IMR-90 (cell line): Measurements from ENCODE around the gene EGFL7.

Experiments
- CTCF ChIP-seq: conservative IDR thresholded peaks from 2 replicates; pipeline ENCODE4 v1.5.1; 2012; ENCODE audit warnings: mild to moderate bottlenecking, low read depth, low read length, improper control_type of control experiment
- MAFK ChIP-seq: IDR thresholded peaks from 2 replicates; pipeline ENCODE4 v1.6.1; 2012; ENCODE audit warnings: low read depth, low read length, improper control_type of control experiment
- MAZ ChIP-seq: IDR thresholded peaks from 2 replicates; pipeline ENCODE4 v1.6.1; 2012; ENCODE audit warnings: low read depth, mild to moderate bottlenecking, low read length, improper control_type of control experiment, moderate library complexity, borderline replicate concordance
- POLR2A ChIP-seq: IDR thresholded peaks from 2 replicates; pipeline ENCODE4 v1.6.1; 2012; ENCODE audit warnings: mild to moderate bottlenecking, low read depth, low read length
- RAD21 ChIP-seq: IDR thresholded peaks from 2 replicates; pipeline ENCODE4 v1.6.1; 2012; ENCODE audit warnings: low read length, improper control_type of control experiment
- RCOR1 ChIP-seq: IDR thresholded peaks from 2 replicates; pipeline ENCODE4 v1.6.1; 2012; ENCODE audit warnings: mild to moderate bottlenecking, low read length, improper control_type of control experiment; ENCODE audit not compliant: insufficient replicate concordance
- SMC3 ChIP-seq: fragments of 150-350 bp; IDR thresholded peaks from 2 replicates; pipeline ENCODE4 v1.6.1; 2016; ENCODE audit warnings: low read depth, mild to moderate bottlenecking, antibody characterized with exemption, low read length, moderate library complexity

GRCh38 chr9:136621019-136621733 is 41.5 kb upstream of the EGFL7 start:
- TF ChIP-seq CTCF (no peak), RCOR1 (no peak), POLR2A (no peak), MAFK (no peak), RAD21 (no peak), SMC3 (no peak), MAZ (no peak)
